Stimulated activated CD8-positive, alpha-beta memory T cell treated with anti-CD3 and anti-CD28 coated beads, Interleukin-4, amount 100 ng/mL, for 24 hours (primary cell): Measurements from ENCODE around the gene FANCI.

Source experiments
- DNase-seq: peaks from one replicate; pipeline ENCODE4 v3.0.0-alpha.2; 2020; ENCODE audit warnings: low read depth

Gene FANCI

DNA sequence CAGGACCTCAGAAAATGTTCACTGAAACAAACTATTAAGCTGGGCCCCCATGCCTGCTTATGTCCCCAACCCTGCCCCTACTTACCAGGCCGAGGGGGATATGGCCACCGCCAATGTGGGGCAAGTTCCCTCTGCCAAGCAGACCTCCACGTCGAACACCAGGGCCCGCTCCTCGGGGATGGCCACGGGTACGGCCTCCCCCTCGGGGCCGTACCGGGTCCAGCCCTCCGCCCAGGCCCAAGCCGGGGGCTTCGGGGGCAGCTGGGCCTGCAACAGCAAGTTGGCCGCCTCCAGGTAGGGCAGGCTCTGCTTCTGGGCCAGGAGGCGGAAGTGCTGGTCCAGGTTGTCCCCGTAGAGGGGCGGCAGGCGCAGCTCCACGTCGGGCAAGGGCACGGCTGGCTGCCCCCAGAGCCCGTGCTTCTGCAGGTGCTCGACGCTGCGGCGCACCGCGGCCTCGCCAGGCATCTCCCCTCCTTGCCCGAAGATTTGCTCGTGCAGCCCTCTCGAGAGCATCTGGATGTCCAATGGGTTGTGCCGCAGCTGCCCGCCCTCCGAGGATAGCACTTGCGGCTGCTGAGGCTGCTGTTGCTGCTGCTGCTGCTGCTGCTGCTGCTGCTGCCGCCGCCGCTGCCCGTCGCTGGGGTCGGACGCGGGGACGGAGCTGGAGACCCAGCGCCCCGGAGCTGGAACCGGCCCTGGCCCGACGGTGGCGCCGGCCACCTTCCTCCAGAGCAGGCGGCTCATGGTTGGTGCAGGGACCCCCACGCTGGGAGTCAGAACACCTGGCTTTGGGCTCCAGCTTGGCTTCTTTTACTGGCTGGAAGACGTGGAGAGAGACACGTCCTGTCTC is 89.5 kb downstream of the FANCI start:
- DNase-seq, result no peak

DNA sequence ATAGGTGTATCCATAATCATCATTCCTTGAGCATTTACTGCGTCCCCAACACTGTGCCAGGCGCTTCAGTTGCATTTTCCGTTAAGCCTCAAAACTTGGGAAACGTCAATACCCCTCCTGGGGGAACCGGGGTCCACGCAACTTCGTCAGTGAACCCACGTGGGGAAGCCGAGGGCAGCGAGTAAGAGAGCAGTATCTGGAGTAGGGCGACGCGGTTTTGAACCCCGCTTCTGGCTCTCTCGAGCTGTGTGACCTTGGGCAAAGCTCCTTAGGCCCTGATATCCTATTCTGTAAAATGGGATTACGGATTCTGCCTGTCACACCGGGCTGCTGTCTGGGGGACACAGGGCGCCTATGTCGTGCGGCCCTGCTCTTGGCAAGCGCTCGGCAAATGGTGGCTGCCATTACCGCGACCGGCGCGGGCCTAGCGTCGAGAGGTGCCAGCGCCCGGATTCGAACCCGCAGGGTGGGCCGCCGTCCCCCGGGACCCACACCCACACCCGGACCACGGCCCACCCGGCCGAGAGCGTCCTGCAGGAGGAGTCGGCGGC is 90.3 kb downstream of the FANCI start:
- no peak for DNase-seq

DNA sequence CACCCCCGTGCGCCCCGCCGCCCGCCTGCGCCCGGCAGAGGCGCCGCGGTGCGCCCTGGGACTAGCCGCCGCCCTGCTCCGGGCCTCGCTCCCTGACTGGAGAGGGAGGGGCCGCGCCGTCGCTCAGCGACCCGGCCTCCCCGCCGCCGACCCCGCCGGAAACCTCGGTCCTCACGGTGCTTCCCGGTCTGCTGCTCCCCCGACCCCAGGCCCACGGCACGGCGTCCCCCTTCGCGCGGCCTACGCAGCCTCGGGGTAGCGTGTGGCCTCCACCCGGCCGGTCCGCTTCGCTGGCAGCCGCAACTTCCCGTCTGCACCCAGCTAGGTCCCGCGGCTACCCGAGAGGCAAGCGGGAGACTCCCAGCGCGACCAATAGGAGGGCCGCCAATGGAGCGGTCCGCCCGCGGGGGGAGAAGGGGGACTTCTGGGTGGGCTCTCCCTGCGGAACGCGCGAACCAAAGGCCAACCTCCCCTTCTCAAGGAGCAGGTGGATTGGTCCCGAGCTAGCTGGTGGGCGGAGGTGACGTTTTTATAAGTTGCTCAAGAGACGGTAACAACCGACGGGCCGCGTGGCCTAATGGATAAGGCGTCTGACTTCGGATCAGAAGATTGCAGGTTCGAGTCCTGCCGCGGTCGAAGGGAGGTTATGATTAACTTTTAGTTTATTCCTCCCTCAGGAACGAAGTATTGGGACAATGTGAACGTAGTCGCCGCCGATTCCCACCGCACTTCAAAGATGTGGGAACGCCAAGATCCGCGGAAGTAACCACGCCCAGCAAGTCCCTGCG is 90.9 kb downstream of the FANCI start, which contains the start of gene POLG:
Gene POLG, minus strand, starts transcription at position 315 of the 788 bp plus-strand sequence. CDS start 1,070 bp downstream, outside the sequence.
- peak; percentile 98 for DNase-seq

DNA sequence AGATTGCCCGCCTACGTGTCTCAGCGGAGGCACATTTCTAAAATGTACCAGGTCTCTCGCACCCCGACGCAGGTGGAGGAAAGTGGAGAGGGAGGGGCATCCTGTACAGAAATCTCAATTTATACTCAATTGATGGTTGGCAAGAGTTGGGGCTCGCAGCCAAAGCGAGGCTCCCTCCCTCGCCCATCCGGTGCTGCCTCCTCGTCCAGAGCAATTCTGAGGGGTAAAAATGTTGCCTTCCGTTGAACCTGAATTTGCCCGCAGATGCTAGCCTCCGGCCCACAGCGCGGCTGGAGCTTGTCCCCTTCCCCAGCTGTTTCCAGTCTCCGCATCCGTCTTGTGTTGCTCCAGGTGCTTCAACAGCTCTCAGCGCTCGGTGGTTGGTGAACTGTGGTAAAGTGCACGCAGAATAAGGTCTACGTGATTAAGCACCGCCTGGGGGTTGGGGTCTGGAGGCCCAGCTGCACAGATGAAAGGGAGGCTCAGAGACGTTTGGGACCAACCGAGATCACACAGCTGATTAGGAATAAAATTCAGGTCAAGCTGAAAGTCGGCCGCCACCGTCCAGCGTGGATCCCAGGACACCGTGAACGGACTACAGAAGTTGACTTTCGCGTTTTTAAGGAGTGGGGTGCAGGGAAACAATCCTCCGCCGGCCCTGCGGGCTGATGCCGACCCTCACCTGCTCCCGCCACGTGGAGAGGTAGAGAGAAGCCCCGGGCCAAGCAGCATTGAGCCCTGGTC is 91.7 kb downstream of the FANCI start:
- DNase-seq, result no peak

DNA sequence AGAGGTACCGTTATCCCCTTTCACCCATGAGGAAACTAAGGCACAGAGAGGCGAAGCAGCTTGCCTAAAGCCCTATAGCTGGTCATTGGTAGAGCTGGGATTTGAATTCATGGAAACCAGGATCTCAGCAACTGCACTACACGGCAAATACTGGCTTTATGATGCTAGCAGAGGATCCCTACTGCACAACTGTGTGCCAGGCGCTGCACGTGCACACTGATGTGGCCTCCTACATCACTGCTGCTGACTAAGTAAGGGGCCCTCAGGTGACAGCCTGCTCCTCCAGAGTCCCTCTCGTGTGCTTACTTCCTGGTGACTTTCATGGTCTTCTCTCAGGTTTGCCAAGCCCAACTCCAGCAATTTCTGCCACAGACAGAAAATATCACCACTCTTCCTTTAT is 94.3 kb downstream of the FANCI start:
- no peak for DNase-seq

DNA sequence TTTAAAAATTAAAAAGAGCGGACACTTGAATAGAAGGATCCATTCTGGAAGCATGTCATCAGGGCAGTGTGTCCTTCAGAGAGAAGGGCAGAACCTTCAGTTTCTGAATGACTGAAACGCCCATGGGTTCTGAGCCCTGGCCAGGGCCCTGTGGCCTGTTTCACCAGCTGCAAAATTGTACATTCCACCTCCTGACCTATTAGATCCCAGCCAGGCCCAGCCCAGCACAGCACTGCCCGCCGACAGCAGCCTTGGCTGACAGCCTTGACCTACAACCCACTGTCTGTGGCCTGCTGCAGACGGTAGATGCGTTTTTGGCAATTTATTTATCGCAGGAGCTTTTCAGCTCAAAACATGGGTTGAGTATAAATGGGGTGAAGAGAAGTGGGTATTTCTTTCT is 96.8 kb downstream of the FANCI start:
- no peak for DNase-seq

DNA sequence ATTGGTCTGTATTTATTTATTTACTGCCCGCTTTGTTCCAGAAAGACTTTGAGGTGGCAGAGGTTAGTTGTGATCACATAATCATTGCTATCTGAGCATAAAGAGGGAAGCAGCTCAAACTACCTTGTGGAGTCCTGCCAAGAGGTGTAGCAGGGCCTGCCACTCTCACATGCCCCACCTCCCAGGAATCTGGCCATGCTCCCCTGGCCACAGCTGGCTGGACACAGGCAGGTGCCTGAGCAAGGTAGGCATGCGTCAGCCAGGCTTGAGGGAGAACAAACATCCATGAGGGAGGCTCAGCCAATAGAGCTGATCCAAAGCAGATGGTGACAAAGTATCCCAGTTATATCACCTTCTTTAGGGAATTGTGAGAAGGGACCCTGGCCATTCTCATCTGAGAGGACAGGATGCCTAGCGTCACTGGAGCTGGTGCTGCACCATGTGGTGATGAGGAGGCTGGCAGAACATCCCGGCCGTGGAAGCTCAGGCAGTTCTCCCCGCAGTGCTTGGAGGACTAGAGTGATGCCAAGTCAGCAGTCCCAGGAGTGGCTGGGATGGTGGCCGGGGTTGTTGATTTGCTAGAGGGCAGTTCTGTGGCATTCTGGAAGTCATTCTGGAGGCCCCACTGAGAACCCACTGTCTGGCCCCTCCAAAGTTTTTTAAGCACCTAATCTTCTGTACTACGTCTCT is 97.7 kb downstream of the FANCI start:
- no peak for DNase-seq

DNA sequence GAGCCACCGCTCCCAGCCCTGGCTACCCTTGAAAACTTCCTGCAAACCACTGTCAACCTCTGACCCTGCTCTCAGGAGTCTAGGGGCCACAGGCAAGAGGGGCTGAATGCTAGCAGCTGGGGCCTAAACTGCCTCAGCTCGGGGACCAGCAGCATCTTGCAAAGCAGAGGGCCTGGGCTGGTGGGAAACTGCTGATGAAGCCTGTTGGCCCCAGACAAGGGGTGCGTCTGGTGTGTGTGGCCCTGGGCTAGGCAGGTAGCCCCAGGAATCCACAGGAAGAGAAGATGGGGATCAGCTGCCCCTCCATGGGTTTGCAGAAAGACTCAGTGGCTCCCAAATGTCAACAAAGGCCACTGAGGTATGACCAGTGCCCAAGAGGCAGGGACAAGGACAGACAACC is 99.1 kb downstream of the FANCI start:
- DNase-seq, result no peak

DNA sequence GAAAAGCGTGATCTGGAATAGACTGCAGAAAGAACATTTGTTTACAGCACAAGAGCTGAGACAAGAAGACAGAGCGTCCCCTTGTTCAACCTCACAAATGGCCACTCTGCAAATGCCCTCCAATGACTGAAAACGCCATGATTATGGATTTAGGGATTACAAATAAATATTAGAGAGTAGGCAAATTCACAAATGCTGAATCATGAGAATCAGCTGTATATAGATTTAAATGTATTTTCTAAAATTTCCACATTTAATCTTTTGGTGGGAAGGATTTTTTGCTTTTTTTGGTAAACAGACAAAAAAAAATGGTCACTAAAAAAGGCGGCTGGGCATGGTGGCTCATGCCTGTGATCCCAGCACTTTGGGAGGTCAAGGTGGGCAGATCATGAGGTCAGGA is 101.5 kb downstream of the FANCI start:
- no peak for DNase-seq

DNA sequence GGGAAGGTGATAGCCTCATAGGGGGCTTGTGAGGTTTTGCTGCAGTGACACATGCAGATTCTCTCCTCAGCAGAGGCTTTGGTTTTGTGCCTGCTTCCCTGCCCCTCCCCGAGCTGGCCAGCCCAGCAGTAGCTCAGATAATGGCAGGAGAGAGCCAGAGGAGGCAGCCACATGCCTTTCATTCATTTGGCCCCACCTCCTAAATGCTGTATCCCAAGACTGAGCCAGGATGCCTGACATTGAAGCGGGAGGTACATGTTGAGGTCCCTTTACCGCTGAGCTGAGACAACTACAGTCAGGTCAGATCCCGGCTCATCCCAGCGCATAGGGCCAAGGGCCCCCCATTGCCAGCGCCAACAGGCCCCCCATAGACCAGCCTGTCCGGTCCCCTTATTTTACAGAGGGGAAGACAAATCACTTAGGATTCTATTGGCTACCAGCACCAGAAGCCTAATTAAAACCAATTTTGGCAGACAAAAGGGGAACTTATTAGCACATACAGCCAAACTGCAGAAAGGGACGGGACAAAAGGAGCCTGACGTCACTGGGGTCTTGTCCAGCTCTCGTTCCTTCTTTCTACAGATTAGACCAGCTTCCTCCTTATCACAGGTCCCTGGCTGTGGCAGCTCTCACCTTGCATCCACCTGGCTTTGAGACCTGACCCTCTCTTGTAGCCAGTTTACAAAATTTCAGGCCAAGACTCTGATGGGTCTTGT is 102.9 kb downstream of the FANCI start:
- DNase-seq, result no peak

DNA sequence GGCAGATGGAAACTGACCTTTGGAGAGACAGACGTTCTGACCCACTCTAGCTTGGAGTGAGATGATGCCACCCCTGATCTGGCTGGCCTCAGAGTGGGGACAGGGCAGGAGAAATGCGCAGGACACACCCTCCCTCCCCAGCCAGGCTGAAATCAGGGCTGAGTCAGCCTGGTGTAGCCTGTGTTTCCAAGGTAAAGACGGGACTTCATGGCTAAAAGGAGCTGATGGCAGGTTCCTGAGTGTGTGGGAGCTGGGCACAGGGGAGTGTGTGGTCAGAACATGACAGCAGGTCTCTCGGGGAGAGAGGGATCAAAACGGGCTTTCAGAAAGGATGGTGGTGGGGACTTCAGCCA is 105.4 kb downstream of the FANCI start:
- DNase-seq, result no peak

DNA sequence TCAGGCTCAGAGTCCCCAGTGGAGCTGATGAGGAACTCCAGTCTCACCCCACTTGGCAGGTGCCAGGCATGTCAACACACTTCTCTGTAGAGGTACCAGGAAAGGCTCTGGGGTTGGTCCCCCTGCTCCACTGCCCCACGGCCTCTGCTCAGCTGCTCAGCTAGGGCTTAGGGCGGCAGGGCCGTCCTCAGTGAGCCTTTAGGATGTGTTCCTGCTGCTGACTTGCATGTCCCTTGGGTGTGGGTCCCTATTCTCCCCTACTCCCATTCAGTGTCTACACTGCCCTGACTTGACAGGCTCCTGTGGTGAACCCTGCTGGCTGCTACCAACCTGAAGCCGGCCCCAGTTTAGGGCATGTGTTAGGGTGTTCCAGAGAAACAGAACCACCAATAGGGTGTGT is 108.7 kb downstream of the FANCI start:
- DNase-seq, result no peak

DNA sequence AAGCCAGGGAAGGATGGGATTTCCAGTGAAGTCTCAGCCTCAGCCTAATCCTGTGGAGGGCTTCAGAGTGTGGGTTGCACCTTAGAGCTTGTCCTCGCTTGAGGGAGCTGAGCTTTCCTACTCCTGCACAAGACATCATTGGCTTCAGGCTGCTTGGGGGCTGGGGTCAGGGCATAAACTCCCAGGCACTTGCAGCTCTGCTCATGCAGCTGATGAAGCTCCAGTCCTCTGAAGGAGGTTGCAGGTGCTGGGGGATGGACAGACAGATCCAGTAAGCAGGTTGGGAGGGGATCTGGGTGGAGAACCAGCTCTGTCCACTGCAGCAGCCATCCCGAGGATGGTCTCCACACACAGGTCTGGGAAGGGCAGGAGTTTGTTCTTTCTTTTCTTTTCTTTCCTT is 110.2 kb downstream of the FANCI start:
- DNase-seq, result no peak

DNA sequence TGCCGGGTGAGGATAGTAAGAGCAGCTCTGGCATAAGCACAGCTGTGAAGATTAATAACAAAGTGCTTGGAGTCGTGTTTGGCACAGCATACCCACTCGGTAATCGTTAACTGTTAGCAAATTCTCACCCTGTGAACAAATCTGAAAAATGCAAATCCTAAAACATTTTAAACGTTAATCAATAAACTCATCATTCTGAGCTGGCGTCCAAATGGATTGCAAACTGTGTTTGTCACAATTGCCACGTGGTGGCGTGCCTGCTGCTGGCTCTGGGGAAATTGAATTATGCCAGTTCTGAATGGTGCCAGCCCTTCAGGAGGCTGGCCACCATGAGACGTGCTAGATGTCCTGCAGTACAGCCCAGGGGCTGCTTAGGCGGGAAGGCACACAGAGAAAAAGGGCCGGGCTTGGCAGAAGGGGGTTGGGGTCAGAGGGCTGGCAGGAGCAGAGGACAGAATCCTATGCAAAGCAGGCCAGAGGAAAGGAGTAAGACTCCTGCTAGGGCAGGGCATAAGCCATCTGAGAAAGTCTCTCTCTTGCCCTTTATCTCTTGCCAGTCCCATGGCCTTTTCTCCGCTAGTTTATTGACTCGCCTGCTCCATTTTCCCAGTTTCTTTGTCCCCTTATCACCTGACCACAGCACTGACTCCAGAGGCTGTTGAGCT is 113.0 kb downstream of the FANCI start:
- no peak for DNase-seq

DNA sequence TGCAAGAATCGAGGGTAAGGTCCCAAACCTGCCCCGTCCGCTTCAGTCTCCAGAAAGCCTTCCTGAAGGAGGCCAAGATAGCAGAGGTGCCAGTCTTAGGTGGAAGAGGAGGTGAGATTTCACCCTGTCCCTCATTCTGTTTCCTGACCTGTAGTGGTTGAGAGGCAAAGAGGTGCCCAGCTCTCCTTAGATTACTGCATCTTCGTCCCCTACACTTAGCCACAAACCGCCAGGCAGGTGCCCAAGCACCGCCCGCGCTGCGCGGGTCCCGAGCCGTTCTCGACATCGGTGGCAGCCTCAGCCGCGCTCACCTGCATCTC is 114.6 kb downstream of the FANCI start:
- DNase-seq, result no peak

DNA sequence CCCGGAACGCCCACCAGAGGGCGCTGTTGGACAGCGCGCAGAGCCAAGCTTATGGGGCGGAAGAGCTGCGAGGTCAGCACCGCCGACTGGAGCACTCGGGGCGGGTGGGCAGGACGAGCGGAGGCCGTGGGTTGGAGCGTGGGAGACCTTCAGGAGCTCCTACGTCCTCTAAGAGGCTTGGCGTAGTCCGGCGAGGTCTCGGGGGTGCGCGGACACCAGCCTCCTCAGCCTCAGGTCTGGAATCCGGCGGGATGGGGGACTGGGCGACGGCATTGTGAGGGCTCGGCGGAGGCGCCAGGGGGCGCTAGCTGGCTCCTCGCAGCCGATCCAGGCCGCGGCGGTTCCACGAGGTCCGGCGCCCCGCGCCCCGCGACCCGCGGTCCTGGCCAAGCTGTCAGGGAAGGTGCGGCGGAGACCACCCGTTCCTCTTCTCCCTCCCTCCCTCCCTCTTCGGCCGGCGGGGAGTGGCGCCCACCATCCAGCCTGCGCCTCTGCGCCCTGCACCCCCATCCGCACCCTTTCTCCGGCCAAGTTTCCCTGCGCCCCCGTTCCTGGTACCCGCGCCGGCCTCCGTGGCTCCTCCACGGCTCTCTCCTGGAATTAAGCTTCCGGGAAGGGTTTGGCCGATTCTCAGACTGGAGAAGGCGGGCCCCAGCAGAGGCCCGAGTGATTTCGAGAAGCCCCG is 115.1 kb downstream of the FANCI start:
- peak; percentile 64 for DNase-seq

DNA sequence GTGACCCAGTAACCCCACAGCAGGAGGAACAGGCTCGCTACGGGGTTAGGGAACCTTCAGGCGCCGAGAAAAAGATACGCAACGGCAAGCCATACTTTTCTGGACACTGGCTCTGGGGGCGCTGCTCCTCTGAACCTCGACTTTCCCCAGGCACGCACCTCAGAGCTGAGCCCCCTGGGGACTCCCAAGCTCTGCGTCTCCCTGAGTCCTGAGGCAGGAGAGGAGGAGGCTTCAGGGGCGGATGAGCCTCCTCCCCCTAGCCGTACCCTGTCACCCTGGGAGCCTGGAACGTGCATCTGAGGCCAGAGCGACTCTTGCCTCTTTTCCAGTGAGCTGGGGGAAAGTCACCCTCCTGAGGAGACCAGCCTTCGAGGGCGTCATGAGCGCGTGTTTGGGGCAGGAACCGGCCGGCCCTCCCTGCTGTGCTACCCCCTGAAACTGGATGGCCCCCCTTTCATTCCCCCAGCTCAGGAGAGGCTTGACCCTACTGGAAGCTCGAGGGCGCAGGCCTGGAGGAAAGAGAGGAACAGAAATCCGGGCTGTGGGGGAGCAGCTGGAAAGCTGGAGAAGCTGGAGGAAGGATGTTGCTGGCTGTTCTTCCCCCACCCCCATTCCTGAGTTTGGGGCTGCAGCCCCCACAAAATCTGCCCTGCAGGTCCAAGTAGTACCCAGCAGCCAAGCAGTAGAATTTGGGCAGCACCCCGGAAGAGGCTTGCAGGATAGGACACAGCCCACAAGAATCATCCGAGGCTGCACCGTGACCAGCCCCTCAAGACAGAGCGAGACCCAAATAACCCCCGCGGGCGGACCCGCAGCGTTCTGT is 115.9 kb downstream of the FANCI start:
- no peak for DNase-seq

DNA sequence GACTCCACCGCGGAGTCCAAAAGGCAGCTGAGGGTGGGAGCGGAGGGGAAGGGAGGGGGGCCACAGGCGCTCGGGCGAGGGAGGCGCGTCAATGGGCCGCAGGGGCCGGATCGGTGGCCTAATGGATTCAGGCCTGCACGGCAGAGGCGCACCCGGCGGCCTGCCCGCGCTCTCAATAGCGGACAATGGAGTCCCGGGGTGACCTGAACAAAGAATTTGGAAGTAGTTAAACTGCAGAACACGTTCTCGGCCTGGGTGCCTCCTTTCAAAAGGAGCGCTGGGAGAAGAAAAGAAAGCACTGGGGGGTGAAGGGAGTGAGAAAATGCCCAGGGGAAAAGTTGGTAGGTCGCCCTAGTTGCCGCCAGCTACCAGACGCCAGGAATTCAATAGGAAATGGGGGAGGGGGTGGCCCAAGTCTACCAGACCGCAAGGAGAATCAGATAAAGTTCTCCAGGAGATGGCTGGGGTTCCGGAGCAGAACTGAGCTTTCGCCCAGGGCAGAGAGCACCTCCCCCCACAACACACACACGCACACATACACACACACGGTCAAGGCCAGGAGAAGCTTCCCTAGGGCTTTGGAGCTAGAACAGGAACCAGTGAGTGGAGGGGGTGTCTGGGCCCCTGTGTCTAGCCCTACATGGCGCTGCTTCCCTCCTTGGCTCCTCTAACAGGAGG is 116.7 kb downstream of the FANCI start:
- no peak for DNase-seq
